ENCODE measurements around the gene CA11. TPM values are rescaled to one million over a fixed set of nuclear protein-coding genes. Genes with fewer than 3 reads are reported as not detected.

The CA11 gene
- 3.6 and 10.9 TPM in 2 replicates for total RNA-seq (2011; cell fraction: chromatin; rRNA removed; ENCODE audit: low replicate concordance)
- total RNA-seq (2011; cell fraction: nucleolus; rRNA removed): 3.8 and 4.2 TPM in 2 replicates
- 4.3 and 8.0 TPM in 2 replicates for total RNA-seq (2011; cell fraction: nucleoplasm; rRNA removed)
- total RNA-seq (2014; rRNA removed): 19.9 and 37.7 TPM in 2 replicates
- 2.4 and 2.9 TPM in 2 replicates for total RNA-seq (2014; rRNA removed; fragmentation: Illumina TruSeq; extraction: Trizol)
- total RNA-seq (2015; rRNA removed; fragmentation: Illumina TruSeq; extraction: Trizol): 7.5 and 8.3 TPM in 2 replicates
- total RNA-seq (2021): 14.8 and 16.2 TPM in 2 replicates
- polyA plus RNA-seq (2011; rRNA removed): 4.1 and 8.1 TPM in 2 replicates
- polyA plus RNA-seq (2011; cell fraction: cytosol; rRNA removed): 9.2 and 10.8 TPM in 2 replicates
- 14.9 and 15.1 TPM in 2 replicates for polyA plus RNA-seq (2011; cell fraction: nucleus; rRNA removed)
- 23.4 and 24.4 TPM in 2 replicates for polyA plus RNA-seq (2012)
- polyA plus RNA-seq (2014; fragmentation: Illumina TruSeq; extraction: Trizol): 12.7 and 22.5 TPM in 2 replicates
- 10 to 100 TPM in 1 of 2 experiments, 1 to 10 TPM in 1; 6.3 to 11.5 TPM for polyA plus RNA-seq (2014; fragmentation: Nextera tagmentation; extraction: Ambion mirVana)
- polyA plus RNA-seq (2014; rRNA removed): 8.2 and 19.3 TPM in 2 replicates
- 1.7 and 4.4 TPM in 2 replicates for polyA minus RNA-seq (2011; rRNA and poly(A)+ RNA removed)
- polyA minus RNA-seq (2011; cell fraction: cytosol; rRNA and poly(A)+ RNA removed): 4.6 and 5.4 TPM in 2 replicates
- polyA minus RNA-seq (2011; cell fraction: nucleus; rRNA and poly(A)+ RNA removed): 1.9 and 2.2 TPM in 2 replicates
- percentile 53 among the genes with signal in this experiment for Bru-seq, nascent RNA
- BruChase-seq, experiment 1, labeled RNA remaining after a 2-hour chase: percentile 48 among the genes with signal in this experiment
- BruChase-seq, experiment 2, labeled RNA remaining after a 6-hour chase: percentile 55 among the genes with signal in this experiment
- long read RNA-seq, experiment 1, partial matches to known transcripts: 2 of 8 reads
- long read RNA-seq, experiment 1, other reads (novel, unspliced or antisense): 1 of 8 reads
- long read RNA-seq, experiment 2, partial matches to known transcripts: 5 of 10 reads
- long read RNA-seq, experiment 2, other reads (novel, unspliced or antisense): 1 of 10 reads
- long read RNA-seq, experiment 3, partial matches to known transcripts: 1 of 5 reads
- long read RNA-seq, experiment 3, other reads (novel, unspliced or antisense): 0 of 5 reads

DNA sequence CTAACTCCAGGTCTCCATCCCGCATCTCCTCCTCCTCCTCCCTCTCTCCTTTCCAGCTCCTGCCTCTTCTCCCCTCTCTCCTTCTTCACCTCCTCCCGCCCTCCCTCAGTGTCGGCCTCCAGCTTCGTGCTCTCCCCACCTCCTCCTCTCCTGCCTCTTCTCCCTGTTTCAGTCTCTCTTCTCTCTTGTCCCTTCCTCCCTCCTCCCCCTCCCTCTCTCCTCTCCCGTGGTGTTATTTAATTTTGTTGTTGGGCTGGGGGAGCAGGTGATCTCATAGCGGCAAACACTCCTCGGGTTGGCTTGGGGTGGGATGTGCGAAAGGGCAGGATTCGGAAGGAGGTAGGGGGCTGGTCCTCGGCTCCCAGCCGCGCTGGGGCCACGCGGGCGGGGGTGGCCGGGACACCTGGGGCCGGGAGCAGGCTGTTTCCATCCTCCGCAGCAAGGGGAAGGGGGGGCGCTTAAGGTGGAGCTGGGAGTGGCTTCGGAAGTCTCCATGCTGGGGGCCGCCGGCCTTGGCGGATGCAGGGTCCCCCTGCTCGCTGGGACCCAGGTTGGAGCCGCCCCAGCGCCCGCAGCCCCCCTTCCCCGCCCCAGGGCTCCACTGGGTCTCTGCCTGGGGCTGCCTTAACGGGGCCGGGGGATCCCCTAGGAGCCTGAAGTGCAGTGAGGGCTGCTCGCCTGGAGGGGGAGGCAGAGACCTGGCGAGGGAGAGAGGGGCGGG lies at the start of gene CA11:
Gene CA11, minus strand, starts transcription at position 187 of the 721 bp plus-strand sequence. CDS start 555 bp downstream, outside the sequence.
- POLR2A ChIA-PET: interaction anchor here (0.6 to 1.3 kb wide), 8 partner anchors 11 to 717 kb away, joined by 3 to 7 read pairs (median 4); partner anchors contain the start of gene PPP1R15A
- CTCF ChIA-PET (ENCODE audit: low intra/inter-chr PET ratio): interaction anchor here (0.6 to 2.2 kb wide), 6 partner anchors 51 to 197 kb away, joined by 3 to 16 read pairs (median 5); no protein-coding TSS in a partner anchor
- DNase-seq (ENCODE audit: extremely low read depth in 1 of 4, low spot score in 3 of 4) (peak; percentile 71 to 93 (median 92)), FAIRE-seq (no peak), ATAC-seq (peak; percentile 91)
- no peaks in the 10 kb centered on the region for H3K27me3 ChIP-seq (ENCODE audit: control insufficient read depth in 2 of 2, insufficient read depth in 2 of 2, low read length in 2 of 2)
- peak within 1 kb of the TSS; percentile 43 to 87 for H3K9ac ChIP-seq (ENCODE audit: insufficient read depth in 1 of 2, low read depth in 2 of 2, low read length in 2 of 2)
- H3K79me2 ChIP-seq (ENCODE audit: control insufficient read depth, insufficient read depth, low read length): no peaks in the 10 kb centered on the region
- H3K4me1 ChIP-seq (replicated peaks in 1 of 2; ENCODE audit: control insufficient read depth in 2 of 2, insufficient read depth in 2 of 2, low read length in 2 of 2): peaks cover 19 to 41% of the 10 kb centered on the region in 2 experiments; a peak in 4 of 5 replicates
- H3K9me3 ChIP-seq (replicated peaks; ENCODE audit: control insufficient read depth, insufficient read depth, low read depth, low read length): no peaks in the 10 kb centered on the region
- peak within 1 kb of the TSS; percentile 27 for H3K27ac ChIP-seq (ENCODE audit: extremely low read depth, low read depth, low read length)
- H3K36me3 ChIP-seq (ENCODE audit: control insufficient read depth, insufficient read depth, low read length): no peaks in the 10 kb centered on the region
- no peaks in the 10 kb centered on the region for H4K20me1 ChIP-seq (replicated peaks; ENCODE audit: control insufficient read depth, insufficient read depth, low read length)
- H3K4me2 ChIP-seq (ENCODE audit: insufficient read depth, low read length): peak within 1 kb of the TSS; percentile 84
- intact Hi-C loops (cut with micrococcal nuclease): loop anchor here (1.0 to 5.0 kb wide), 3 partner anchors 91 to 189 kb away; no protein-coding TSS in a partner anchor
- H2AFZ ChIP-seq (ENCODE audit: low read depth, low read length): peak within 1 kb of the TSS; percentile 95
- peak within 1 kb of the TSS; percentile 56 for H3K4me3 ChIP-seq
- no peaks in the 10 kb centered on the region for H3K9me1 ChIP-seq (ENCODE audit: control insufficient read depth, insufficient read depth, low read length)
- in situ Hi-C loops (cut with MboI): loop anchor here (5.0 to 10.0 kb wide), 3 partner anchors 96 to 329 kb away; partner anchors contain the start of gene RASIP1
- BruUV-seq (replicated peaks): no TSS peak
- 0% methylated on average over 15 of the region's 33 CpGs for WGBS (ENCODE audit: insufficient coverage, low coverage, missing lambda C conversion rate)
- no peak for TF ChIP-seq ZNF232 (CRISPR knock-in tag; IDR thresholded peaks at IDR 0.05)
- peak; percentile 6; the same call in 1 of the 2 replicates for TF ChIP-seq BHLHE40 (IDR thresholded peaks at IDR 0.05; ENCODE audit: low read length)
- TF ChIP-seq SP1 (CRISPR knock-in tag; IDR thresholded peaks at IDR 0.05): peak; percentile 83
- no peak for TF ChIP-seq HNRNPUL1 (IDR thresholded peaks at IDR 0.05; ENCODE audit: low read length)
- TF ChIP-seq ZZZ3 (IDR thresholded peaks at IDR 0.05): 0 out of 2 replicates have a peak, but pooled peaks have one; percentile 26
- TF ChIP-seq TRIM24 (IDR thresholded peaks at IDR 0.05): peak in 1 of 2 experiments; percentile 18; a peak in 2 of 4 replicates
- peak; percentile 89 for TF ChIP-seq NCOA4 (IDR thresholded peaks at IDR 0.05; ENCODE audit: partially characterized antibody)
- peak; percentile 52; the same call in 1 of the 2 replicates for TF ChIP-seq KLF13 (tag; IDR thresholded peaks at IDR 0.05; ENCODE audit: borderline replicate concordance, low read depth)
- peak; percentile 62 for TF ChIP-seq CC2D1A (IDR thresholded peaks at IDR 0.05)
- peak; percentile 60 for TF ChIP-seq POLR2B (IDR thresholded peaks at IDR 0.05; ENCODE audit: low read depth, partially characterized antibody)
- TF ChIP-seq NBN (IDR thresholded peaks at IDR 0.05; ENCODE audit: low read depth): peak; percentile 86
- TF ChIP-seq, protein P1, sequence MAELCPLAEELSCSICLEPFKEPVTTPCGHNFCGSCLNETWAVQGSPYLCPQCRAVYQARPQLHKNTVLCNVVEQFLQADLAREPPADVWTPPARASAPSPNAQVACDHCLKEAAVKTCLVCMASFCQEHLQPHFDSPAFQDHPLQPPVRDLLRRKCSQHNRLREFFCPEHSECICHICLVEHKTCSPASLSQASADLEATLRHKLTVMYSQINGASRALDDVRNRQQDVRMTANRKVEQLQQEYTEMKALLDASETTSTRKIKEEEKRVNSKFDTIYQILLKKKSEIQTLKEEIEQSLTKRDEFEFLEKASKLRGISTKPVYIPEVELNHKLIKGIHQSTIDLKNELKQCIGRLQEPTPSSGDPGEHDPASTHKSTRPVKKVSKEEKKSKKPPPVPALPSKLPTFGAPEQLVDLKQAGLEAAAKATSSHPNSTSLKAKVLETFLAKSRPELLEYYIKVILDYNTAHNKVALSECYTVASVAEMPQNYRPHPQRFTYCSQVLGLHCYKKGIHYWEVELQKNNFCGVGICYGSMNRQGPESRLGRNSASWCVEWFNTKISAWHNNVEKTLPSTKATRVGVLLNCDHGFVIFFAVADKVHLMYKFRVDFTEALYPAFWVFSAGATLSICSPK (IDR thresholded peaks at IDR 0.05; ENCODE audit: borderline replicate concordance): 0 out of 2 replicates have a peak, but pooled peaks have one; percentile 69

All from K562 (cell line).